A172 (cell line): ENCODE measurements around the gene TMTC1. TPM values are rescaled to one million over a fixed set of nuclear protein-coding genes. Genes with fewer than 3 reads are reported as not detected.

Experiments
- DNase-seq: peaks from one replicate; pipeline ENCODE4 v3.0.0-alpha.2; 2015; ENCODE audit warnings: low spot score
- total RNA-seq: library from RNA; depleted of rRNA; stranded (reverse); fragments of >200 nt; shearing (Covaris generic); gene quantifications from 2 replicates; pipeline ENCODE4 v1.2.3, GENCODE V29; 2014

TMTC1 gene
- total RNA-seq, 1 experiment from 2014 or later, result 26.2 TPM

- peak; percentile 41 for DNase-seq
Measured at GRCh38 chr12:29537298-29537697, 246.4 kb downstream of the TMTC1 start.

GRCh38 chr12:29534935-29535334 is 248.8 kb downstream of the TMTC1 start:
- no peak for DNase-seq

GRCh38 chr12:29533815-29534489 is 249.8 kb downstream of the TMTC1 start:
- no peak for DNase-seq

GRCh38 chr12:29531471-29531870 is 252.3 kb downstream of the TMTC1 start:
- no peak for DNase-seq

GRCh38 chr12:29530436-29530835 is 253.3 kb downstream of the TMTC1 start:
- DNase-seq, result no peak

- no peak for DNase-seq
Measured at GRCh38 chr12:29528161-29528560, 255.6 kb downstream of the TMTC1 start.

- peak; percentile 12 for DNase-seq
Measured at GRCh38 chr12:29521951-29522350, 261.8 kb downstream of the TMTC1 start.

- DNase-seq, result peak; percentile 28
Measured at GRCh38 chr12:29519585-29520182, 264.1 kb downstream of the TMTC1 start.

GRCh38 chr12:29518407-29518806 is 265.3 kb downstream of the TMTC1 start:
- DNase-seq, result no peak

GRCh38 chr12:29517264-29517663 is 266.5 kb downstream of the TMTC1 start:
- no peak for DNase-seq

- peak; percentile 76 for DNase-seq
Measured at GRCh38 chr12:29516431-29516875, 267.3 kb downstream of the TMTC1 start.

- no peak for DNase-seq
Measured at GRCh38 chr12:29510591-29511185, 273.1 kb downstream of the TMTC1 start.

- no peak for DNase-seq
Measured at GRCh38 chr12:29509503-29509902, 274.2 kb downstream of the TMTC1 start.

GRCh38 chr12:29508949-29509348 is 274.8 kb downstream of the TMTC1 start:
- DNase-seq, result no peak

- no peak for DNase-seq
Measured at GRCh38 chr12:29505122-29505521, 278.6 kb downstream of the TMTC1 start.

- no peak for DNase-seq
Measured at GRCh38 chr12:29503283-29503682, 280.5 kb downstream of the TMTC1 start.

- DNase-seq, result no peak
Measured at GRCh38 chr12:29499235-29499634, 284.5 kb downstream of the TMTC1 start.

- DNase-seq, result no peak
Measured at GRCh38 chr12:29497588-29497987, 286.2 kb downstream of the TMTC1 start, which contains the start of gene OVCH1. OVCH1 (minus strand) TSS chr12:29497686; CDS start chr12:29497686, 0 bp downstream.

GRCh38 chr12:29492891-29493290 is 290.9 kb downstream of the TMTC1 start:
- DNase-seq, result no peak

GRCh38 chr12:29486972-29487371 is 296.8 kb downstream of the TMTC1 start:
- DNase-seq, result no peak

GRCh38 chr12:29463198-29463597 is 320.5 kb downstream of the TMTC1 start:
- DNase-seq, result no peak

GRCh38 chr12:29460082-29460481 is 323.7 kb downstream of the TMTC1 start:
- DNase-seq, result no peak

- DNase-seq, result no peak
Measured at GRCh38 chr12:29455087-29455486, 328.7 kb downstream of the TMTC1 start.
